Fibroblast of mammary gland (primary cell): ENCODE results near the gene DVL2.

Experiments used
- DNase-seq: peaks from one replicate; pipeline ENCODE4 v3.0.0-alpha.2; 2010; ENCODE audit warnings: low read depth
- H3K4me3 ChIP-seq: 2 replicates; pipeline ENCODE4 v1.5.1; 2011; ENCODE audit warnings: low read depth, mild to moderate bottlenecking, low read length, moderate library complexity; ENCODE audit not compliant: control insufficient read depth
- TF ChIP-seq, protein P1 (sequence below): conservative IDR thresholded peaks from 2 replicates; pipeline ENCODE4 v1.5.1; 2011; ENCODE audit warnings: low read depth, low read length, inconsistent platforms; ENCODE audit not compliant: control insufficient read depth, insufficient read depth

Gene DVL2

DNA sequence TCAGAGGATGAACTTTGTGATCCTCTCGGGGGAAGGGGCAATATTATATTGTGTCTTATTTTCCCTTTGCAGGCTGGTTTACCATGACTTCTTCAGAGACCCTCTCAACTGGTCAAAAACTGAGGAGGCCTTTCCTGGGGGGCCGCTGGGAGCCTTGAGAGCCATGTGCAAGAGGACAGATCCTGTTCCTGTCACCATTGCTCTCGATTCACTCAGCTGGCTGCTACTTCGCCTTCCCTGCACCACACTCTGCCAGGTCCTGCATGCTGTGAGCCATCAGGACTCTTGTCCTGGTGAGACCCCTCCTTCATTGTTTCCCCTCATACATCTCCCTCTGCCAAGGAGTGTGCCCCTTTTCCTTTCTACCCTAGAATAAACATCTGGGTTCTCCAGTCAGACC, 20.2 kb upstream of the DVL2 start:
- no peak overlapping the region for H3K4me3 ChIP-seq
- TF ChIP-seq, protein P1, sequence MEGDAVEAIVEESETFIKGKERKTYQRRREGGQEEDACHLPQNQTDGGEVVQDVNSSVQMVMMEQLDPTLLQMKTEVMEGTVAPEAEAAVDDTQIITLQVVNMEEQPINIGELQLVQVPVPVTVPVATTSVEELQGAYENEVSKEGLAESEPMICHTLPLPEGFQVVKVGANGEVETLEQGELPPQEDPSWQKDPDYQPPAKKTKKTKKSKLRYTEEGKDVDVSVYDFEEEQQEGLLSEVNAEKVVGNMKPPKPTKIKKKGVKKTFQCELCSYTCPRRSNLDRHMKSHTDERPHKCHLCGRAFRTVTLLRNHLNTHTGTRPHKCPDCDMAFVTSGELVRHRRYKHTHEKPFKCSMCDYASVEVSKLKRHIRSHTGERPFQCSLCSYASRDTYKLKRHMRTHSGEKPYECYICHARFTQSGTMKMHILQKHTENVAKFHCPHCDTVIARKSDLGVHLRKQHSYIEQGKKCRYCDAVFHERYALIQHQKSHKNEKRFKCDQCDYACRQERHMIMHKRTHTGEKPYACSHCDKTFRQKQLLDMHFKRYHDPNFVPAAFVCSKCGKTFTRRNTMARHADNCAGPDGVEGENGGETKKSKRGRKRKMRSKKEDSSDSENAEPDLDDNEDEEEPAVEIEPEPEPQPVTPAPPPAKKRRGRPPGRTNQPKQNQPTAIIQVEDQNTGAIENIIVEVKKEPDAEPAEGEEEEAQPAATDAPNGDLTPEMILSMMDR: no peak
- DNase-seq: no peak

DNA sequence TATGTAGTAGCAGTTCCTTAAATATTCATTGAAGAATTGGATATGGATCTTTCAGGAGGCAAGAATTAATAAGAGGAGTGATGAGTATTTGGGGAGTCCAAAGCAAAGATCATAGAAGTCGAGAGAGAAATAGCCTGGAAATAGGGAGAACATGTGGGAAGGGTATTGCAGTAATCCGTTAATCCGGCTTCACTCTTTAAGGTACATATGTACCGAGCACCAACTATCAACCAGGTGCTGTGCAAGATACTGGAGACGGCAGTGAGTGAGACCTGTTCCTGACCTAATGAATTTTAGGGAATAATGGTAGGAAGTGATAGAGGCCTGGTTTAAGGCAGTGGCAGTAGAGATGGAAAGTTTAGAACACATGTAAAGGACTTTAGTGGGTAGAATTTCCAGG, 18.8 kb upstream of the DVL2 start:
- TF ChIP-seq, protein P1: no peak
- DNase-seq: no peak
- H3K4me3 ChIP-seq: peak overlapping the region; percentile 94

DNA sequence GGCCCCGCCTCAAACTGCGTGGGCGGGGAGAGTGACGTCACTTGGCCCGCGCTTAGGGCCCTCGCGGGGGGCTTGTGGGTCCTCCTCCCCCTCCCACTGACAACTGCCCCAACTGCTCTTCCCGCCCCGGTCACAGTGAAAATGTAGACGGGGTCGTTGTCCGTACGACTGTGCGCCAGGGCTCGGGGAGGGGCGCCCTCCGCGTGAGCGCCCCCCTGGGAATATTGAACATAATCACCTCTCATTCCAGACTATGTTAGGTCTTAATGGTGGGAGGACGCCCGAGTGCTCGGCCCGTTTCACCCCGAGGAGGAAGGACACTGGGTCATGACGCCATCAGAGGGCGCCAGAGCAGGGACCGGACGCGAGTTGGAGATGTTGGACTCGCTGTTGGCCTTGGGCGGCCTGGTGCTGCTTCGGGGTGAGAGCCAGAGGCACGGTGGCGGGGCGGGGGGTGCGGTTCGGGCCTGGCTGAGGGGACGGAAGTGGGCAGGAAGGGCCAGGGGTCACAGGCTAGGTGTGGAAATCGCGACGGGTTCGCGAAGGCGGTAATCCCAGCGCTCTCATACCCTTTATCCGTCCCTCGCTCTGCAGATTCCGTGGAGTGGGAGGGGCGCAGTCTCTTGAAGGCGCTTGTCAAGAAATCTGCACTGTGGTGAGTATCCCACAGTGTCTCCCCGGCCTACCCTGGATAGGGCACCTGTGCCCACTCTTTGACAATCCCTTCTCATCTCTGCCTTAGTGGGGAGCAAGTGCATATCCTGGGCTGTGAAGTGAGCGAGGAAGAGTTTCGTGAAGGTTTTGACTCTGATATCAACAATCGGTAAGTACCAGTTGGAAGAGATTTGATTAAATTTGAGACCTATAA, 18.1 kb upstream of the DVL2 start, which contains the start of gene ELP5:
Gene ELP5 (plus strand): TSS at position 40 of the 868 bp plus-strand sequence. CDS start 336 bp downstream, at position 376.
- TF ChIP-seq, protein P1: no peak
- H3K4me3 ChIP-seq: peak within 1 kb of the TSS; percentile 94
- DNase-seq: peak; percentile 95

DNA sequence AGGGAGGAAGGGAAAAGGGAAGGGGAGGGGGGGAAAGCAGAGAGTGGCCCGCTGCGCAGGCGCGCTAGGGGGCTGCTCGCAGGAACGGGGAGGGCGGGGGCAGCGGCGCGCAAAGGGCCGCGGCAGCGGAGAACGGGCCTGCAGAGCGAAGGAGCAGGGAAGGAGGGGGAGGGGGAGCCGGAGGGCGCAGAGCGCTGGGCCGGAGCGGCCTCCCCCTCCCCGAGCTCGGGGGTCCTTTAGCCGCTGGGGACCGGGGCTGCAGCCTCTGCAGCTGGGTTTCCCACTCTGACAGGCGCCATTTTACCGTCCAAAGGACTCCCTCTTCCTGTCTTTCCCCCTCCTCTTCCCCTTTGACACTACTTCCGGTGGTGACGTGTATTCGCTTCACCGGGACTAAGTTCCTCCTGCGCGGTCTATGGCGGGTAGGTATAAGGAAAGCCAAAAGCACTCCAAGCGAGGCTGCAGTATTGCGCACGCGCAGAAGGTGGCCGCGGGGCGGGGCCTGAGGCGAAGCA, 17.4 kb upstream of the DVL2 start, which contains the start of gene CTDNEP1:
Gene CTDNEP1 (minus strand): TSS at position 74 of the 515 bp plus-strand sequence. CDS start 438 bp downstream, outside the sequence.
- DNase-seq: peak; percentile 100
- TF ChIP-seq, protein P1: no peak
- H3K4me3 ChIP-seq: peak within 1 kb of the TSS; percentile 94

DNA sequence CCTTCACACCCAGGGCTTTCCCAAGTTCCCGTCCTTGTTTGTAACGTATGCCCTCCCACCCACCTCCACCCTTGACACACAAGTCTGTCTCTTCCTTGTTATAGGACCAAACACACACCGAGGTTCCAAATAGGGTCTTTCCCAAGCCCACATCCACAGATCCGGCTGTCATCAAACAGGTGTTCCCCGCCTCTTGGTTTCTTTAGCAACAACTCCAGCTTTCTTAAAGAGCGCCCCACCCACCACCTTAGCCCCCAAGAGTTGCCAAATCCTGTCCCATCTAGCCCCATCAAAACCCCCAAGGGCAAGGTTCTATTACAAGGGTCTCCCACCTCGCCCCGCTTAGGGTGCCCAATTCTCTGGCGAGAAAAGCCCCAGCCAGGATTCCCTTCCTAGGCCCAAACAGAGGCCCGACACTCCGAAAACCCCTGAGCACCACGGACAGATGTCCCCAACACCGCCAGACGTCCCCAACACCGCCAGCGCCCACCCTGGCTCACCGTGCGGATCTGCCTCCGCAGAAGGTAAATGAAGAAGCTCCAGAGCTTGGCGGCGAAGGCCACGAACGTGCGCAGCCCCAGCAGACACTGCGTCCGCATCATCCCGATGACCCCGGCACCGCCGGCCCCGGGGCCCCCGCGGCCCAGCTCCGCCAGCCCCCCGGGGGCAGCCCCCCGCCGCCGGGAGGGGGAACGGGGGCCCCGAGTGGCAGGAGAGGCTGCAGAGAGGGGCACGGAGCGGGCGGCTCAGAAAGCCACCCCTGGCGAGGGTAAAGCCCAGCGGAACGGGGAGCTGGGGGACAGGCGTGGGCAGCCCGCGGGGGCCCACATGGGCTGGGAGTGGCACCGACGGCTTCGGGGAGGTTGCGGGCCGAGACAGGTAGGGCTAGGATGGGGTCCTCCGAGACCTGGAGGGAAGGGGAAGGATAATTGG, 16.6 kb upstream of the DVL2 start:
- DNase-seq: no peak

DNA sequence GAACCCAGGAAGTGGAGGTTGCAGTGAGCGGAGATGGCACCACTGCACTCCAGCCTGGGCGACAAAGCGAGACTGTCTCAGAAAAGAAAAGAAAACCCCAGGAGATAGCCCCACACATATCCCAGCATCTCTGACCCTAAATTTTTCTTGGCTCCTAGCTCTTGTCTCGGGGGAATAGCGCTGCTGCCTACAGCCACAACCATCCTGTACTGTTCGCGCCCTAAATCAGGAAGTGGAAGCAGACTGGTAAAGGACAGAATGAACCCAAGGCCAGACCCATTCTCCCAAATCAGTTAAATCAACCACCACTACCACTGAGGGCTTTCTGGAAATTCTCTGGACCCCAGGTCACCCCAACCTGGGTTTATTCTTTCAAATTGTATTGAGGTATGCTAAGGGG, 15.5 kb upstream of the DVL2 start:
- TF ChIP-seq, protein P1: no peak
- no peak for DNase-seq
- peak overlapping the region; percentile 94 for H3K4me3 ChIP-seq

More for the DNA sequence above, 16.6 kb upstream of the DVL2 start:
- H3K4me3 ChIP-seq: peak overlapping the region; percentile 94
- TF ChIP-seq, protein P1: no peak
